HepG2 (cell line): ENCODE results near the gene SH3BP2. TPM values are rescaled to one million over a fixed set of nuclear protein-coding genes. Genes with fewer than 3 reads are reported as not detected.

Source experiments
- ATAC-seq: fragments of 200-7000 bp; cut with Tn5 transposase; 3 replicates; pipeline ENCODE4 v1.9.1; 2020; ENCODE audit warnings: mild to moderate bottlenecking, moderate library complexity
- BruUV-seq: library from RNA; stranded (reverse); fragments of 400-500 nt; replicated peaks from 2 replicates; lab custom pipeline; 2021; lab: Mats Ljungman, UMichigan
- CTCF ChIA-PET: fragments of 300-600 bp; formaldehyde crosslinking; extraction: SDS; loops from one replicate; lab custom pipeline; 2021; ENCODE audit warnings: low total read pairs, inconsistent platforms, low intra/inter-chr PET ratio; lab: Yijun Ruan, JAX
- POLR2A ChIA-PET: fragments of 350-600 bp; sonication (Branson Sonifier 250); formaldehyde crosslinking; loops from one replicate; lab custom pipeline; 2020; ENCODE audit warnings: antibody characterized with exemption, inconsistent platforms; lab: Yijun Ruan, JAX
- DNase-seq: peaks from one replicate; pipeline ENCODE4 v3.0.0-alpha.2; 2015; ENCODE audit warnings: low spot score
- FAIRE-seq: peaks from 3 replicates; lab custom pipeline; 2011; peaks lifted over from hg19 to GRCh38; lab: Jason Lieb, UNC
- H2AFZ ChIP-seq: one replicate; pipeline ENCODE4 v1.6.1; 2011; ENCODE audit warnings: low read length, inconsistent platforms
- H3K27ac ChIP-seq: fragments of 300-600 bp; 3 replicates; pipeline ENCODE4 v1.8.0; 2011; ENCODE audit warnings: mixed run types, mild to moderate bottlenecking, mixed read lengths, low read length, inconsistent platforms; ENCODE audit not compliant: insufficient read depth; ENCODE audit errors: extremely low read length
- H3K27me3 ChIP-seq, 2 experiments: fragments of 200-600 bp in 1 of 2; 2 replicates in 1 of 2; 3 replicates in 1 of 2; pipeline versions ENCODE4 v1.6.0 to v1.8.0; 2011; ENCODE audit warnings: low read length in 2 of 2, mild to moderate bottlenecking in 2 of 2, moderate library complexity in 2 of 2, inconsistent platforms in 1 of 2; ENCODE audit not compliant: insufficient read depth in 2 of 2, control insufficient read depth in 1 of 2
- H3K36me3 ChIP-seq, 2 experiments: fragments of 200-600 bp in 1 of 2; replicated peaks in 1 of 2; 2 replicates in 1 of 2; 3 replicates in 1 of 2; pipeline versions ENCODE4 v1.5.1 to v1.8.0; 2011; ENCODE audit warnings: low read length in 2 of 2, inconsistent platforms in 1 of 2; ENCODE audit not compliant: insufficient read depth in 2 of 2, control insufficient read depth in 1 of 2
- H3K4me1 ChIP-seq: 2 replicates; pipeline ENCODE4 v1.5.1; 2012; ENCODE audit warnings: low read length, inconsistent platforms; ENCODE audit not compliant: insufficient read depth
- H3K4me2 ChIP-seq: 2 replicates; pipeline ENCODE4 v1.6.0; 2011; ENCODE audit warnings: low read depth, low read length, inconsistent platforms
- H3K4me3 ChIP-seq, 3 experiments: fragments of 200-600 bp in 1 of 3; sonication (generic), shearing (Covaris generic) in 1 of 3; replicated peaks in 1 of 3; 2 replicates each; pipeline ENCODE4 v1.5.1; 2011 to 2016; ENCODE audit warnings: low read length in 3 of 3, inconsistent platforms in 2 of 3, low read depth in 2 of 3, mild to moderate bottlenecking in 2 of 3, control low read depth in 1 of 3, mixed read lengths in 1 of 3; ENCODE audit not compliant: insufficient read depth in 1 of 3
- H3K79me2 ChIP-seq: one replicate; pipeline ENCODE4 v1.6.1; 2011; ENCODE audit warnings: low read length, inconsistent platforms; ENCODE audit not compliant: insufficient read depth
- H3K9ac ChIP-seq: 2 replicates; pipeline ENCODE4 v1.6.0; 2011; ENCODE audit warnings: mild to moderate bottlenecking, low read depth, low read length, inconsistent platforms; ENCODE audit not compliant: insufficient read depth
- H3K9me3 ChIP-seq: 2 replicates; pipeline ENCODE4 v1.5.1; 2012; ENCODE audit warnings: mild to moderate bottlenecking, low read length
- H4K20me1 ChIP-seq: 2 replicates; pipeline ENCODE4 v1.6.0; 2011; ENCODE audit warnings: inconsistent platforms, mild to moderate bottlenecking, low read length, moderate library complexity; ENCODE audit not compliant: insufficient read depth
- ARNT ChIP-seq: fragments of 450-650 bp; IDR thresholded peaks from 2 replicates; pipeline ENCODE4 v1.6.1; 2017
- BHLHE40 ChIP-seq: IDR thresholded peaks from 2 replicates; pipeline ENCODE4 v1.6.1; 2011; ENCODE audit warnings: low read length, improper control_type of control experiment
- CEBPB ChIP-seq: IDR thresholded peaks from 2 replicates; pipeline ENCODE4 v1.6.1; 2011; ENCODE audit warnings: low read depth, low read length, improper control_type of control experiment, borderline replicate concordance
- EP300 ChIP-seq, 3 experiments: sonication (generic) in 1 of 3; formaldehyde crosslinking in 1 of 3; IDR thresholded peaks; 2 replicates each; pipeline versions ENCODE4 v1.5.1 to v1.6.1; 2011 to 2020; ENCODE audit warnings: low read depth in 2 of 3, low read length in 2 of 3, borderline replicate concordance in 1 of 3, improper control_type of control experiment in 1 of 3, mild to moderate bottlenecking in 1 of 3, missing genetic modification reagents in 1 of 3, moderate library complexity in 1 of 3
- ETV6 ChIP-seq: sonication (generic); formaldehyde crosslinking; conservative IDR thresholded peaks from 2 replicates; pipeline ENCODE4 v1.4.0; 2020; ENCODE audit warnings: missing genetic modification reagents
- GABPB1 ChIP-seq: IDR thresholded peaks from 2 replicates; pipeline ENCODE4 v1.6.1; 2016; ENCODE audit warnings: mild to moderate bottlenecking, missing genetic modification reagents, moderate library complexity, missing compliant biosample characterization
- HES4 ChIP-seq: sonication (generic); formaldehyde crosslinking; IDR thresholded peaks from 2 replicates; pipeline ENCODE4 v1.9.0; 2021; ENCODE audit warnings: mild to moderate bottlenecking, missing genetic modification reagents, borderline replicate concordance
- LCORL ChIP-seq, 2 experiments: fragments of 450-650 bp in 1 of 2; sonication (generic) in 1 of 2; formaldehyde crosslinking in 1 of 2; IDR thresholded peaks; 2 replicates each; pipeline versions ENCODE4 v1.5.0 to v1.6.1; 2017 to 2020; ENCODE audit warnings: antibody characterized with exemption in 1 of 2, missing genetic modification reagents in 1 of 2
- NKX3-1 ChIP-seq: sonication (generic); formaldehyde crosslinking; IDR thresholded peaks from 2 replicates; pipeline ENCODE4 v1.5.0; 2020; ENCODE audit warnings: missing genetic modification reagents
- PAWR ChIP-seq: sonication (generic); formaldehyde crosslinking; IDR thresholded peaks from 2 replicates; pipeline ENCODE4 v1.4.0; 2020; ENCODE audit warnings: missing genetic modification reagents, mild to moderate bottlenecking, borderline replicate concordance
- PITX1 ChIP-seq: sonication (generic); formaldehyde crosslinking; IDR thresholded peaks from 2 replicates; pipeline ENCODE4 v1.5.1; 2020; ENCODE audit warnings: mild to moderate bottlenecking, missing genetic modification reagents
- RNF2 ChIP-seq: fragments of 450-650 bp; conservative IDR thresholded peaks from 2 replicates; pipeline ENCODE4 v1.6.1; 2016; ENCODE audit warnings: low read depth
- SMAD3 ChIP-seq: sonication (generic); formaldehyde crosslinking; IDR thresholded peaks from 2 replicates; pipeline ENCODE4 v1.4.0; 2020; ENCODE audit warnings: missing genetic modification reagents
- SP4 ChIP-seq: sonication (generic); formaldehyde crosslinking; IDR thresholded peaks from 2 replicates; pipeline ENCODE4 v1.8.1; 2023; ENCODE audit warnings: mild to moderate bottlenecking, missing genetic modification reagents
- TBP ChIP-seq: sonication (generic); formaldehyde crosslinking; IDR thresholded peaks from 2 replicates; pipeline ENCODE4 v1.5.0; 2020; ENCODE audit warnings: missing genetic modification reagents
- WIZ ChIP-seq: sonication (generic); formaldehyde crosslinking; IDR thresholded peaks from 2 replicates; pipeline ENCODE4 v1.5.1; 2020; ENCODE audit warnings: mild to moderate bottlenecking, missing genetic modification reagents
- ZNF879 ChIP-seq: sonication (generic); formaldehyde crosslinking; IDR thresholded peaks from 2 replicates; pipeline ENCODE4 v1.8.1; 2023; ENCODE audit warnings: missing genetic modification reagents
- WGBS: methylation state at CpG from one replicate; pipeline ENCODE4 v1.1.6; 2017; ENCODE audit warnings: low lambda C conversion rate; 5-methylcytosine and 5-hydroxymethylcytosine counted together
- in situ Hi-C: cut with HindIII; loops from 2 replicates; pipeline ENCODE4 v1.10.0; 2017; ENCODE audit warnings: low pct_unique_long_range_greater_than_20kb; ENCODE audit not compliant: extremely low pct_ligation_motif_present
- intact Hi-C: fragments of 100-400 bp; cut with micrococcal nuclease; formaldehyde crosslinking; loops from one replicate; pipeline ENCODE4 v1.10.0; 2022; ENCODE audit not compliant: unreplicated experiment
- polyA plus RNA-seq, 8 experiments: library from polyadenylated mRNA; depleted of rRNA in 3 of 8; stranded (reverse) in 7 of 8; unstranded in 1 of 8; fragments of >200 nt; fragmentation: Illumina TruSeq in 4 of 8; extraction: Trizol in 4 of 8; gene quantifications; 2 replicates each; pipeline versions ENCODE4 v1.2.1 to v1.2.3, GENCODE V29; 2011 to 2016; ENCODE audit warnings: low read depth in 4 of 8, missing spikeins in 1 of 8, mixed read lengths in 1 of 8; ENCODE audit not compliant: insufficient read depth in 1 of 8
- total RNA-seq, 5 experiments: library from RNA; depleted of rRNA; stranded (reverse); fragments of >200 nt; fragmentation: Illumina TruSeq; extraction: Trizol; gene quantifications; 2 replicates each; pipeline ENCODE4 v1.2.3, GENCODE V29; 2016; ENCODE audit warnings: low read depth in 1 of 5
- TF ChIP-seq, protein P1 (sequence below): sonication (generic); formaldehyde crosslinking; IDR thresholded peaks from 2 replicates; pipeline ENCODE4 v1.5.0; 2020; ENCODE audit warnings: missing genetic modification reagents
- TF ChIP-seq, protein P2 (sequence below): sonication (generic); formaldehyde crosslinking; IDR thresholded peaks from 2 replicates; pipeline ENCODE4 v1.5.1; 2020; ENCODE audit warnings: mild to moderate bottlenecking, moderate library complexity, missing genetic modification reagents
- TF ChIP-seq, protein P3 (sequence below): sonication (generic); formaldehyde crosslinking; IDR thresholded peaks from 2 replicates; pipeline ENCODE4 v1.5.0; 2020; ENCODE audit warnings: mild to moderate bottlenecking, low read depth, missing genetic modification reagents, borderline replicate concordance
- TF ChIP-seq, protein P4 (sequence below): sonication (generic); formaldehyde crosslinking; IDR thresholded peaks from 2 replicates; pipeline ENCODE4 v1.8.0; 2022; ENCODE audit warnings: missing genetic modification reagents, mild to moderate bottlenecking, borderline replicate concordance

Gene SH3BP2
- total and polyA plus RNA-seq, 2 of the 13 experiments (the other 11 are each of a cell fraction or from before 2014, with no cell fraction given), result 16.9 to 34.5 TPM

DNA sequence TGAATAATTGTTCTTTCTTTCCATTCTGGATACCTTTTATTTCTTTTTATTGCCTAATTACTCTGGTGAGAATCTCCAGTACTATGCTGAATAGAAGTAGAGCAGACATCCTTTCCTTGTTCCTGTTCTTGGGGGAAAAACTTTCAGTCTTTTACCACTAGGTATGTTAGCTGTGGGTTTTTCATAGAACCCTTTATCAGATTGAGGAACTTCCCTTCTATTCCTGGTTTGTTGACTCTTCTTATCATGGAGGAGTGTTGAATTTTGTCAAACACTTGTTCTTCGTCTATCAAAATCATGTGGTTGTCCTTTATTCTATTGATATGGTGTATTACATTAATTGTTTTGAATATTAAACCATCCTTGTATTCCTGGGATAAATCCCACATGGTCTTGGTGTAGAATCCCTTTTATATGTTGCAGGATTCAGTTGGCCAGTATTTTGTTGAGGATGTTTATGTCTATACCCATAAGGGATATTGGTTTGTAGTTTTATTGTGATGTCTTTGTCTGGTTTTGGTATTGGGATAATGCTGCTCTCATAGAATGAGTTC is 23.6 kb downstream of the SH3BP2 start (continued):
- TF ChIP-seq BHLHE40, result no peak
- TF ChIP-seq, protein P1, sequence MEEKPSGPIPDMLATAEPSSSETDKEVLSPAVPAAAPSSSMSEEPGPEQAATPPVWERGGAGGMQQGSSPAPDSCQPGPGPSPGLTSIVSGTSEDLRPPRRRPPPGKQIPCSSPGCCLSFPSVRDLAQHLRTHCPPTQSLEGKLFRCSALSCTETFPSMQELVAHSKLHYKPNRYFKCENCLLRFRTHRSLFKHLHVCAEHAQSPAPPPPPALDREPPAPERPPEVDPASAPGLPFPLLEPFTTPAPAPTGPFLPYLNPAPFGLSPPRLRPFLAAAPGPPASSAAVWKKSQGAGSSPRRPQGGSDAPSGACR, result no peak
- no peak for TF ChIP-seq RNF2
- TF ChIP-seq ETV6, result no peak

DNA sequence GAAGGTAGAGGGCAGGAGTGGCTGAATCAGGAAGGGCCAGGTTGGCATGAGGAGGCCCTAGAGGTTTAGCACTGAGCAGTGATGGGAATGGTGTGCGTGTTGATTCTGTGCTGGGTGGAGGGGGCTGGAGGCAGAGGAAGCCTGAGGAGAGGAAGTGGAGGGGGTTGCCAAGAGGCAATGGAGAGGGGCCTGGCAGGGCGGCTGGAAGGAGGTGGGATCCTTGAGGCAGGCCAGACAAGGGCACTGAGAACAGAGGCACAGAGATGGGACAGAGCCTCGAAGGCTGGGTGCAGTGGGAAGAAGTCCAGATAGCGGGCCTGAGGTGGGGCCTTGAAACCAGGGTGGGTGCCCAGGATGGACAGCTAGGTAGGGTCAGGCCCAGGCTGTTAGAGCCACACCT is 24.3 kb downstream of the SH3BP2 start:
- in situ Hi-C loops, result no loop called here

More for the DNA sequence above, 24.3 kb downstream of the SH3BP2 start:
- DNase-seq, result no peak
- Histone ChIP-seq H4K20me1 (peaks cover 8% of the 10 kb centered on the region; the same call in 1 of the 2 replicates), H3K4me3 (no peak overlapping the region), H2AFZ (no peak overlapping the region), H3K4me2 (no peak overlapping the region), H3K27me3 (no peaks in the 10 kb centered on the region), H3K27ac (no peak overlapping the region), H3K79me2 (peaks cover 2% of the 10 kb centered on the region), H3K9ac (no peak overlapping the region), H3K9me3 (no peaks in the 10 kb centered on the region), H3K36me3 (peaks cover 4 to 17% of the 10 kb centered on the region in 2 experiments; a peak in 3 of 5 replicates), H3K4me1 (peaks cover 17% of the 10 kb centered on the region)
- FAIRE-seq, result no peak
- 72% methylated on average over 4 of the region's 4 CpGs for WGBS
- ChIA-PET POLR2A (no interaction called here), CTCF (no interaction called here)
- TF ChIP-seq TBP (CRISPR knock-in tag), result no peak
- TF ChIP-seq NKX3-1 (CRISPR knock-in tag), result no peak
- no peak for TF ChIP-seq ZNF879 (CRISPR knock-in tag)
- no peak for TF ChIP-seq GABPB1 (CRISPR knock-in tag)
- TF ChIP-seq EP300 (IDR thresholded peaks at IDR 0.05; ENCODE audit: low read depth in 2 of 2, low read length in 2 of 2), result no peak
- TF ChIP-seq EP300 (CRISPR knock-in tag; IDR thresholded peaks at IDR 0.05; ENCODE audit: borderline replicate concordance), result no peak
- TF ChIP-seq, protein P2, sequence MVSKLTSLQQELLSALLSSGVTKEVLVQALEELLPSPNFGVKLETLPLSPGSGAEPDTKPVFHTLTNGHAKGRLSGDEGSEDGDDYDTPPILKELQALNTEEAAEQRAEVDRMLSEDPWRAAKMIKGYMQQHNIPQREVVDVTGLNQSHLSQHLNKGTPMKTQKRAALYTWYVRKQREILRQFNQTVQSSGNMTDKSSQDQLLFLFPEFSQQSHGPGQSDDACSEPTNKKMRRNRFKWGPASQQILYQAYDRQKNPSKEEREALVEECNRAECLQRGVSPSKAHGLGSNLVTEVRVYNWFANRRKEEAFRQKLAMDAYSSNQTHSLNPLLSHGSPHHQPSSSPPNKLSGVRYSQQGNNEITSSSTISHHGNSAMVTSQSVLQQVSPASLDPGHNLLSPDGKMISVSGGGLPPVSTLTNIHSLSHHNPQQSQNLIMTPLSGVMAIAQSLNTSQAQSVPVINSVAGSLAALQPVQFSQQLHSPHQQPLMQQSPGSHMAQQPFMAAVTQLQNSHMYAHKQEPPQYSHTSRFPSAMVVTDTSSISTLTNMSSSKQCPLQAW, result no peak
- TF ChIP-seq HES4 (CRISPR knock-in tag), result no peak
- TF ChIP-seq, protein P3, sequence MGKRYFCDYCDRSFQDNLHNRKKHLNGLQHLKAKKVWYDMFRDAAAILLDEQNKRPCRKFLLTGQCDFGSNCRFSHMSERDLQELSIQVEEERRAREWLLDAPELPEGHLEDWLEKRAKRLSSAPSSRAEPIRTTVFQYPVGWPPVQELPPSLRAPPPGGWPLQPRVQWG (CRISPR knock-in tag), result no peak
- TF ChIP-seq PITX1 (CRISPR knock-in tag), result no peak
- TF ChIP-seq CEBPB, result no peak
- no peak for TF ChIP-seq PAWR (CRISPR knock-in tag)
- TF ChIP-seq SP4 (CRISPR knock-in tag), result no peak
- no peak for TF ChIP-seq WIZ (CRISPR knock-in tag)
- no peak for TF ChIP-seq LCORL (IDR thresholded peaks at IDR 0.05)
- no peak for TF ChIP-seq LCORL (CRISPR knock-in tag; IDR thresholded peaks at IDR 0.05)
- TF ChIP-seq SMAD3 (CRISPR knock-in tag), result no peak
- no peak for TF ChIP-seq ARNT
- TF ChIP-seq, protein P4, sequence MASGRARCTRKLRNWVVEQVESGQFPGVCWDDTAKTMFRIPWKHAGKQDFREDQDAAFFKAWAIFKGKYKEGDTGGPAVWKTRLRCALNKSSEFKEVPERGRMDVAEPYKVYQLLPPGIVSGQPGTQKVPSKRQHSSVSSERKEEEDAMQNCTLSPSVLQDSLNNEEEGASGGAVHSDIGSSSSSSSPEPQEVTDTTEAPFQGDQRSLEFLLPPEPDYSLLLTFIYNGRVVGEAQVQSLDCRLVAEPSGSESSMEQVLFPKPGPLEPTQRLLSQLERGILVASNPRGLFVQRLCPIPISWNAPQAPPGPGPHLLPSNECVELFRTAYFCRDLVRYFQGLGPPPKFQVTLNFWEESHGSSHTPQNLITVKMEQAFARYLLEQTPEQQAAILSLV (CRISPR knock-in tag), result no peak
- no peak for ATAC-seq
- no TSS peak for BruUV-seq
- intact Hi-C loops, result no loop called here
